Brain microvascular endothelial cell (primary cell): ENCODE data around the gene IRF4.

Source experiments
- DNase-seq: peaks from one replicate; pipeline ENCODE4 v3.0.0-alpha.2; 2020
- H3K27ac ChIP-seq: fragments of 250-450 bp; sonication (Bioruptor Pico); 2 replicates; pipeline ENCODE4 v1.5.1; 2020; ENCODE audit warnings: mild to moderate bottlenecking, moderate library complexity
- H3K27me3 ChIP-seq: fragments of 250-450 bp; sonication (Bioruptor Pico); replicated peaks from 2 replicates; pipeline ENCODE4 v1.5.1; 2020; ENCODE audit warnings: mild to moderate bottlenecking
- H3K36me3 ChIP-seq: fragments of 250-450 bp; sonication (Bioruptor Pico); replicated peaks from 2 replicates; pipeline ENCODE4 v1.5.1; 2020; ENCODE audit warnings: mild to moderate bottlenecking
- H3K4me3 ChIP-seq: 2 replicates; pipeline ENCODE4 v1.5.1; 2011; ENCODE audit warnings: low read depth, mild to moderate bottlenecking, control low read depth, low read length, moderate library complexity
- CTCF ChIP-seq: IDR thresholded peaks from 2 replicates; pipeline ENCODE4 v1.5.1; 2011; ENCODE audit warnings: low read depth, mild to moderate bottlenecking, moderate library complexity, low read length, control low read depth, inconsistent platforms; ENCODE audit errors: missing control alignments
- in situ Hi-C: cut with HindIII; loops from 2 replicates; pipeline ENCODE4 v1.10.0; 2017; ENCODE audit warnings: low sequenced_read_pairs, low pct_ligation_motif_present

IRF4 gene

DNA sequence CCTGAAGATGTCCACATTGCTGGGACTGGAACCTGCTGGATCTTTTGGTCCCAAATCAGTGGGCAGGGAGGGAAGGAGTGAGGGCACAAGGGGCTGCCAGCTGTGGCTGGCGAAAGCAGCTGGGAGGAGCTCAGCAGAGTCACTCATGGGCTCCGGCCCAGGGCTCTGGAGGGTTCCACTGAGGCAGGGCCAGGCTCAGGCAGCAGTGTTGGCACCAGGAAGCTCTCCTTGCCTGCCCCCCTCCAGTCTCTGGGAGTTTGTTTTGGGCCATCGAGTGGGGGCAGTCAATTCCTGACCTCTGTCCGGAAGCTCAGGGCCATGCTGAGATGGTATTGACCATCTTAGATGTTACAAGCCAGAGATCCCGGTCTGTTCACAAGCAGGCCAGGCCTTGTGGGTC lies 39.1 kb upstream of the IRF4 start:
- no peak for DNase-seq
- no peak for TF ChIP-seq CTCF
- in situ Hi-C loops = no loop called here
- Histone ChIP-seq H3K36me3 (no peaks in the 10 kb centered on the region), H3K4me3 (no peak overlapping the region), H3K27ac (no peak overlapping the region), H3K27me3 (no peaks in the 10 kb centered on the region)

DNA sequence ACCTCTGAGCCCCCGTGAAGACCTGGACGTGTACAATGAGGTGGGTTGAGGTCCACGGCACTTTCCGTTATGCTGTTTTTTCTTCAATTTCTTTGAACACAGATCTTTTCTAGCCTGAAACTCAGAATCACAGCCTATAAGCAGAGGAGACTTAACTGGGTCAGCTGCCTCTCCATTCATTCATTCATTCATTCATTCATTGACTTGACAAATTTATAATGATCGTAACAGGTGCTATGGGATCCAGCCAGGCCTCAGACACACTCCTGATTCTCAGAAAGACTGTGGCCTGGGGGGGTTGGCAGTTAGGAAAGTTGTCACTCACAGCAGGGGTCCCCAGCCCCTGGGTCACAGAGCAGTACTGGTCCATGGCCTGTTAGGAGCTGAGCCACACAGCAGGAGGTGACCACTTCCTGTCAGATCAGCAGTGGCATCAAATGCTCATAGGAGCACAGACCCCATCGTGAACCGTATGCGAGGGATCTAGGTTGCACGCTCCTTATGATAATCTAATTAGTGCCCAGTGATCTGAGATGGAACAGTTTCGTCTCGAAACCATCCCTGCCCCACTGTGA lies 38.6 kb upstream of the IRF4 start:
- in situ Hi-C loops = no loop called here
- TF ChIP-seq CTCF = no peak
- Histone ChIP-seq H3K27me3 (no peaks in the 10 kb centered on the region), H3K4me3 (no peak overlapping the region), H3K36me3 (no peaks in the 10 kb centered on the region), H3K27ac (no peak overlapping the region)
- no peak for DNase-seq

GRCh38 chr6:353642-354614 lies 37.6 kb upstream of the IRF4 start:
- no peak for TF ChIP-seq CTCF
- in situ Hi-C loops = no loop called here
- Histone ChIP-seq H3K27ac (no peak overlapping the region), H3K4me3 (no peak overlapping the region), H3K27me3 (no peaks in the 10 kb centered on the region), H3K36me3 (no peaks in the 10 kb centered on the region)
- no peak for DNase-seq

- H3K27ac ChIP-seq = no peak overlapping the region
- no peak overlapping the region for H3K4me3 ChIP-seq
- no peak for DNase-seq
- H3K27me3 ChIP-seq = no peaks in the 10 kb centered on the region
- H3K36me3 ChIP-seq = no peaks in the 10 kb centered on the region
- TF ChIP-seq CTCF = no peak
- in situ Hi-C loops = no loop called here
Observed at GRCh38 chr6:354631-355280, 36.8 kb upstream of the IRF4 start.

DNA sequence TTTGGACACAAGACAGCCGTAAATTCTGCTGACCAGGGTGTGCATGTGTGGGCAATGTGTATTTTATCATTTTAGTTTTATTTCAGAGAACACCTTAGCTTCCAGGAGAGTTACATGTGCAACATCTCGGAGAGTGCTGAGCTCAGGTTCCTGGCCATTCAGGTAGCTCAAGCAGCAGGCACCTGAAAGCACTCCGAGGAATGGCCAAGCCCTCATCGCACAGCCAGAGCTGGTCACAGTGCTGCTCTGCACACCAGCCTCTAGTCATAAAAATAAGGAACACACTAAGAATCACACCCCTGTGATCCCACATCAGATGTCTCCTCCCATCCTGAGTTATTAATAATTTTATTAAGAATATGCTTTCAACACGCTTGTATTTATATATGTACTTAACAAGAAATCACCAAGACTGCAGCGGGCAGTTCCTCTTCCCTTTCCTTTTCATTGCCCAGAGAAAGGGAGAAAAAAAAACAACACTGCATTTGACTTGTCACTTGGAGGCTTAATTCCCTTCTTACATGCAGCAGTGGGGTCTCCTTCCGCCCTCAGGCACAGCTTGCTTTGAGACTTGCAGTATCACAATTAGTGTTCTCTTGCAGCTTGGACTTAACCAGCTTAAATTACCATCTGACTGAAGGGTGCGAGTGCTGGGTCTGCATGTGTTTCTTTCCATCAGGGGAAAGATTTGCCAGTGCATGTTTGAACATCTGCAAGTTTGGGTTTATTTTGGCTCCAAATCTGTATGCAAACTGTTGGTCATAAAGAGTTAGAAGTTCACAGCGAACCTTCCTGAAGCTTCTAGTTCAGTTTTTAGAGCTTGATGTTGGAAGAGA lies 36.0 kb upstream of the IRF4 start:
- DNase-seq = no peak

More for the DNA sequence above, 36.0 kb upstream of the IRF4 start:
- no peak overlapping the region for H3K4me3 ChIP-seq
- no peaks in the 10 kb centered on the region for H3K27me3 ChIP-seq
- TF ChIP-seq CTCF = no peak
- no peaks in the 10 kb centered on the region for H3K36me3 ChIP-seq
- in situ Hi-C loops = no loop called here
- no peak overlapping the region for H3K27ac ChIP-seq
